ENCODE data around the gene PPP1R16B. TPM values are rescaled to one million over a fixed set of nuclear protein-coding genes. Genes with fewer than 3 reads are reported as not detected.

Gene PPP1R16B
- total and polyA plus RNA-seq, 4 donors = 2.6 to 15.0 (median 7.1) TPM

GRCh38 chr20:38875175-38875993, 69.9 kb downstream of the PPP1R16B start:
- peak in 2 of 3 donors; percentile 29 to 30 for DNase-seq

GRCh38 chr20:38877483-38877882, 72.0 kb downstream of the PPP1R16B start:
- ATAC-seq (ENCODE audit: insufficient read depth, low FRiP score) = no peak
- H3K36me3 ChIP-seq (ENCODE audit: control insufficient read depth in 4 of 4, insufficient read depth in 4 of 4, low read length in 4 of 4) = no peaks in the 10 kb centered on the region
- H3K27me3 ChIP-seq (ENCODE audit: control insufficient read depth in 3 of 3, insufficient read depth in 3 of 3, low read length in 2 of 3) = peaks cover 0 to 2% (median 0%) of the 10 kb centered on the region in 3 donors
- 83 to 91% methylated on average over 6 of the region's 6 CpGs for WGBS, 2 donors
- no peak overlapping the region for H3K9ac ChIP-seq (ENCODE audit: insufficient read depth in 1 of 2, low read length in 2 of 2)
- no peaks in the 10 kb centered on the region for H3K9me3 ChIP-seq (ENCODE audit: control insufficient read depth in 4 of 4, insufficient read depth in 3 of 4, low read length in 3 of 4)
- DNase-seq = no peak
- no peak overlapping the region for H3K27ac ChIP-seq (ENCODE audit: low read depth in 1 of 2, low read length in 1 of 2)
- H3K4me3 ChIP-seq = no peak overlapping the region
- peaks cover 0 to 11% (median 0%) of the 10 kb centered on the region in 5 donors for H3K4me1 ChIP-seq (ENCODE audit: control insufficient read depth in 5 of 5, insufficient read depth in 5 of 5, low read length in 5 of 5)
- no peak for TF ChIP-seq CTCF (IDR thresholded peaks at IDR 0.05; ENCODE audit: control extremely low read depth, extremely low read depth)

More at GRCh38 chr20:38875175-38875993, 69.9 kb downstream of the PPP1R16B start:
- Histone ChIP-seq H3K36me3 (ENCODE audit: control insufficient read depth in 4 of 4, insufficient read depth in 4 of 4, low read length in 4 of 4) (no peaks in the 10 kb centered on the region), H3K4me1 (ENCODE audit: control insufficient read depth in 5 of 5, insufficient read depth in 5 of 5, low read length in 5 of 5) (peaks cover 0 to 21% (median 0%) of the 10 kb centered on the region in 5 donors), H3K9ac (ENCODE audit: insufficient read depth in 1 of 2, low read length in 2 of 2) (no peak overlapping the region), H3K27ac (ENCODE audit: low read depth in 1 of 2, low read length in 1 of 2) (peak overlapping the region in 1 of 2 donors; percentile 57), H3K27me3 (ENCODE audit: control insufficient read depth in 3 of 3, insufficient read depth in 3 of 3, low read length in 2 of 3) (peaks cover 0 to 11% (median 2%) of the 10 kb centered on the region in 3 donors), H3K4me3 (no peak overlapping the region), H3K9me3 (ENCODE audit: control insufficient read depth in 4 of 4, insufficient read depth in 3 of 4, low read length in 3 of 4) (peaks cover 0 to 1% (median 0%) of the 10 kb centered on the region in 4 donors)
- no peak for TF ChIP-seq CTCF (IDR thresholded peaks at IDR 0.05; ENCODE audit: control extremely low read depth, extremely low read depth)
- 8 to 12% methylated on average over 11 of the region's 11 CpGs for WGBS, 2 donors
- no peak for ATAC-seq (ENCODE audit: insufficient read depth, low FRiP score)

- H3K27me3 ChIP-seq (ENCODE audit: control insufficient read depth in 3 of 3, insufficient read depth in 3 of 3, low read length in 2 of 3) = peaks cover 0 to 4% (median 0%) of the 10 kb centered on the region in 3 donors
These were observed 73.4 kb downstream of the PPP1R16B start for GRCh38 chr20:38878866-38879265.

More at GRCh38 chr20:38878866-38879265, 73.4 kb downstream of the PPP1R16B start:
- DNase-seq = peak; percentile 31 to 70 (median 50)
- TF ChIP-seq CTCF (IDR thresholded peaks at IDR 0.05; ENCODE audit: control extremely low read depth, extremely low read depth) = no peak
- H3K36me3 ChIP-seq (ENCODE audit: control insufficient read depth in 4 of 4, insufficient read depth in 4 of 4, low read length in 4 of 4) = no peaks in the 10 kb centered on the region
- no peak for ATAC-seq (ENCODE audit: insufficient read depth, low FRiP score)
- H3K9ac ChIP-seq (ENCODE audit: insufficient read depth in 1 of 2, low read length in 2 of 2) = no peak overlapping the region
- H3K9me3 ChIP-seq (ENCODE audit: control insufficient read depth in 4 of 4, insufficient read depth in 3 of 4, low read length in 3 of 4) = no peaks in the 10 kb centered on the region
- no peak overlapping the region for H3K27ac ChIP-seq (ENCODE audit: low read depth in 1 of 2, low read length in 1 of 2)
- WGBS, 2 donors = 36 to 47% methylated on average over 9 of the region's 9 CpGs
- H3K4me1 ChIP-seq (ENCODE audit: control insufficient read depth in 5 of 5, insufficient read depth in 5 of 5, low read length in 5 of 5) = peaks cover 0 to 19% (median 0%) of the 10 kb centered on the region in 5 donors
- H3K4me3 ChIP-seq = no peak overlapping the region

All from lung (tissue), 12 donors.